ENCODE data around the gene RAB4B.
"Not testable (repeated sequence)": the region's sequence is repeated elsewhere in the genome, so short reads cannot be mapped to it uniquely, and the experiment has no call there.

RAB4B gene

GRCh38 chr19:40750874-40751537 lies 27.0 kb upstream of the RAB4B start, which contains the start of gene SNRPA:
Gene SNRPA, plus strand, starts transcription at chr19:40751203. Its CDS starts 206 bp downstream, at chr19:40751409.
- DNase-seq (ENCODE audit: low read depth), result peak; percentile 95

GRCh38 chr19:40752257-40752781 lies 25.7 kb upstream of the RAB4B start:
- no peak for DNase-seq (ENCODE audit: low read depth)

GRCh38 chr19:40754611-40755247 lies 23.3 kb upstream of the RAB4B start:
- no peak for DNase-seq (ENCODE audit: low read depth)

GRCh38 chr19:40755248-40755624 lies 22.8 kb upstream of the RAB4B start:
- no peak for DNase-seq (ENCODE audit: low read depth)

- DNase-seq (ENCODE audit: low read depth), result no peak
Measured at GRCh38 chr19:40755791-40756190, 22.3 kb upstream of the RAB4B start.

- DNase-seq (ENCODE audit: low read depth), result peak; percentile 28
Measured at GRCh38 chr19:40756502-40757110, 21.4 kb upstream of the RAB4B start.

- DNase-seq (ENCODE audit: low read depth), result no peak
Measured at GRCh38 chr19:40758491-40758890, 19.6 kb upstream of the RAB4B start.

GRCh38 chr19:40759352-40759751 lies 18.7 kb upstream of the RAB4B start:
- no peak for DNase-seq (ENCODE audit: low read depth)

GRCh38 chr19:40762754-40763470 lies 15.1 kb upstream of the RAB4B start:
- no peak for DNase-seq (ENCODE audit: low read depth)

- no peak for DNase-seq (ENCODE audit: low read depth)
Measured at GRCh38 chr19:40763526-40763925, 14.5 kb upstream of the RAB4B start.

GRCh38 chr19:40763963-40764362 lies 14.1 kb upstream of the RAB4B start:
- DNase-seq (ENCODE audit: low read depth), result no peak

- not testable (repeated sequence) for DNase-seq (ENCODE audit: low read depth)
Measured at GRCh38 chr19:40766385-40766784, 11.7 kb upstream of the RAB4B start.

GRCh38 chr19:40768869-40769268 lies 9.2 kb upstream of the RAB4B start:
- no peak for DNase-seq (ENCODE audit: low read depth)

- DNase-seq (ENCODE audit: low read depth), result not testable (repeated sequence)
Measured at GRCh38 chr19:40771101-40771862, 6.8 kb upstream of the RAB4B start.

- DNase-seq (ENCODE audit: low read depth), result no peak
Measured at GRCh38 chr19:40774916-40775631, 3.0 kb upstream of the RAB4B start, which contains the start of gene MIA. Gene MIA, plus strand, starts transcription at chr19:40775521. Its CDS starts 22 bp downstream, at chr19:40775543.

GRCh38 chr19:40775632-40776022 lies 2.4 kb upstream of the RAB4B start:
- no peak for DNase-seq (ENCODE audit: low read depth)

GRCh38 chr19:40776364-40776763 lies 1.7 kb upstream of the RAB4B start:
- no peak for DNase-seq (ENCODE audit: low read depth)

- DNase-seq (ENCODE audit: low read depth), result peak; percentile 79
Measured at GRCh38 chr19:40776932-40777644, 959 bp upstream of the RAB4B start.

GRCh38 chr19:40777645-40777936 lies 456 bp upstream of the RAB4B start:
- DNase-seq (ENCODE audit: low read depth), result no peak

GRCh38 chr19:40778706-40779284 lies 748 bp downstream of the RAB4B start:
- no peak for DNase-seq (ENCODE audit: low read depth)

Measured in activated gamma-delta T cell treated with anti-CD3 and anti-CD28 coated beads, Interleukin-2, amount 50 U/mL, for 16 hours (primary cell).